ENCODE measurements around the gene GDPD4. TPM values are rescaled to one million over a fixed set of nuclear protein-coding genes. Genes with fewer than 3 reads are reported as not detected.

The GDPD4 gene
- total and polyA plus RNA-seq, 2 of the 4 experiments (the other 2 are of a cell fraction), result not detected

DNA sequence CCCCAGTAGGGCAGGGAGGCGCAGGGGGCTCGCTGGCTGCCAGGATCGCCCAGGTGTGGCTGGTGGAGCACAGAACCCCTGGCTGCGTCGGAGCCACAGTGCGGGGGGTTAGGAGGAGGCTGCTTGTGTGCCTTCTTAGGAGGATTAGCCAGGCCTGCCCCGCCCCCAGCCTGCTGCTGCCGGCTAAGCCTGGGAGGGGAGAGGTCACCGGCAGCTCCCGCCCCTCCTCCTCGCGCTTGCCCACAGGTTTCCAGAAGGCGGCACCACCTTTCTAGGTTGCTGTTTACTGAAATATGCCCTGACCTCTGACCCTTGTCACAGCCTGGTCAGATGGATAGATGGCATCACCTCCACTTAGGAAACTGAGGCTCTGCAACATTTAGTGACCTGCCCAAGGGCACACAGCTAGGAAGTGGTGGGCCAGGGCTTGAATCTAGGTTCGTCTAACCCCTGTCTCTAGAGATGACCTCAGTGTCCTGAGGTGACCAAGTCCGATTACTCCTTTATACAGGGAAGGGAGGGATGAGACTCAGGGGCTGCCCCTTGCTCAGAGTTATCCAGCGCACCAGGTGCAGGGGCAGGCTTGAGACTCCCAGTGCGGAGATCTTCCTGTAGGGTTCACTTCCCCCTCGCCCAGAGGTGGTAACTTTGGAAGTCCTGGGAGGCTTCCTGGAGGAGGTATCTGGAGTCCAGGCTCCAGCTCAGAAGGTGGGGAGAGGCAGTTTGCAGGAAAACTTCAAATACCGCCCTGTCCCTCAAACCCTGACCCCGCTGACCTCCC lies 129.4 kb downstream of the GDPD4 start:
- Histone ChIP-seq H3K9ac (ENCODE audit: low read depth, low read length) (no peak overlapping the region), H4K91ac (ENCODE audit: insufficient read depth, low read depth, low read length) (no peak overlapping the region), H3K18ac (ENCODE audit: low read depth, low read length) (no peak overlapping the region), H2BK20ac (ENCODE audit: low read depth, low read length) (no peak overlapping the region), H2BK5ac (ENCODE audit: low read depth, low read length, poor library complexity, severe bottlenecking) (no peak overlapping the region), H2AK5ac (ENCODE audit: low read depth, low read length) (no peak overlapping the region), H3K36me3 (ENCODE audit: control insufficient read depth, insufficient read depth, low read length) (no peaks in the 10 kb centered on the region), H2AFZ (replicated peaks; ENCODE audit: low read length, poor library complexity) (no peak overlapping the region), H3K14ac (replicated peaks; ENCODE audit: low read depth, low read length) (no peak overlapping the region), H3K27me3 (ENCODE audit: control insufficient read depth, insufficient read depth, low read length) (peaks cover 38% of the 10 kb centered on the region), H3K56ac (ENCODE audit: extremely low read depth, insufficient read depth, low read length) (no peak overlapping the region), H2BK15ac (ENCODE audit: low read depth, low read length) (no peak overlapping the region), H2BK120ac (ENCODE audit: low read depth, low read length) (no peak overlapping the region), H3K4me3 (ENCODE audit: insufficient read depth, low read depth, low read length) (no peak overlapping the region), H3K4ac (ENCODE audit: low read depth, low read length) (no peak overlapping the region), H3K4me2 (ENCODE audit: low read depth, low read length) (no peak overlapping the region), H4K20me1 (ENCODE audit: insufficient read depth, low read length) (no peaks in the 10 kb centered on the region), H4K8ac (ENCODE audit: low read depth in 2 of 2, low read length in 2 of 2) (no peak overlapping the region), H3K27ac (ENCODE audit: insufficient read depth, low read length) (no peak overlapping the region), H3K4me1 (ENCODE audit: control insufficient read depth, insufficient read depth, low read length) (no peaks in the 10 kb centered on the region), H3K9me1 (ENCODE audit: insufficient read depth, low read length) (no peaks in the 10 kb centered on the region), H3K79me1 (ENCODE audit: low read depth in 1 of 2, low read length in 2 of 2) (no peaks in the 10 kb centered on the region), H4K5ac (ENCODE audit: low read depth, low read length) (no peak overlapping the region), H3K9me3 (ENCODE audit: control insufficient read depth, insufficient read depth, low read length) (no peaks in the 10 kb centered on the region), H3K23ac (ENCODE audit: low read depth, low read length) (no peak overlapping the region), H2AK9ac (replicated peaks; ENCODE audit: low read depth, low read length, poor library complexity) (no peak overlapping the region)
- ATAC-seq (ENCODE audit: low read depth) (no peak), DNase-seq (no peak)
- dilution Hi-C loops (cut with HindIII; ENCODE audit: low sequenced_read_pairs, unreplicated experiment), result no loop called here
- in situ Hi-C loops (cut with MboI; ENCODE audit: low sequenced_read_pairs), result no loop called here
- ChIA-PET POLR2A (ENCODE audit: unreplicated experiment) (no interaction called here), CTCF (no interaction called here)
- WGBS, 2 experiments (ENCODE audit: extremely low coverage in 2 of 2, insufficient read length in 1 of 2), result 57% methylated on average over 1 of the region's 20 CpGs; no CpG with 5 or more reads in 1 of the 2 experiments
- intact Hi-C loops (cut with micrococcal nuclease), result no loop called here
- TF ChIP-seq FOS (IDR thresholded peaks at IDR 0.05; ENCODE audit: low read depth, low read length), result no peak
- TF ChIP-seq, protein P1, sequence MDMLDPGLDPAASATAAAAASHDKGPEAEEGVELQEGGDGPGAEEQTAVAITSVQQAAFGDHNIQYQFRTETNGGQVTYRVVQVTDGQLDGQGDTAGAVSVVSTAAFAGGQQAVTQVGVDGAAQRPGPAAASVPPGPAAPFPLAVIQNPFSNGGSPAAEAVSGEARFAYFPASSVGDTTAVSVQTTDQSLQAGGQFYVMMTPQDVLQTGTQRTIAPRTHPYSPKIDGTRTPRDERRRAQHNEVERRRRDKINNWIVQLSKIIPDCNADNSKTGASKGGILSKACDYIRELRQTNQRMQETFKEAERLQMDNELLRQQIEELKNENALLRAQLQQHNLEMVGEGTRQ (IDR thresholded peaks at IDR 0.05; ENCODE audit: low read depth, low read length), result no peak
- TF ChIP-seq, protein P2, sequence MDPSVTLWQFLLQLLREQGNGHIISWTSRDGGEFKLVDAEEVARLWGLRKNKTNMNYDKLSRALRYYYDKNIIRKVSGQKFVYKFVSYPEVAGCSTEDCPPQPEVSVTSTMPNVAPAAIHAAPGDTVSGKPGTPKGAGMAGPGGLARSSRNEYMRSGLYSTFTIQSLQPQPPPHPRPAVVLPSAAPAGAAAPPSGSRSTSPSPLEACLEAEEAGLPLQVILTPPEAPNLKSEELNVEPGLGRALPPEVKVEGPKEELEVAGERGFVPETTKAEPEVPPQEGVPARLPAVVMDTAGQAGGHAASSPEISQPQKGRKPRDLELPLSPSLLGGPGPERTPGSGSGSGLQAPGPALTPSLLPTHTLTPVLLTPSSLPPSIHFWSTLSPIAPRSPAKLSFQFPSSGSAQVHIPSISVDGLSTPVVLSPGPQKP (IDR thresholded peaks at IDR 0.05; ENCODE audit: borderline replicate concordance, low read depth, low read length), result no peak
- BruUV-seq (replicated peaks), result no TSS peak
